Panc1 (cell line): ENCODE measurements around the gene DGCR6L. TPM values are rescaled to one million over a fixed set of nuclear protein-coding genes. Genes with fewer than 3 reads are reported as not detected.

ENCODE experiments used
- ATAC-seq: fragments of 200-7000 bp; cut with Tn5 transposase; 2 replicates; pipeline ENCODE4 v1.9.1; 2020; ENCODE audit warnings: mild to moderate bottlenecking, moderate library complexity
- BruUV-seq: library from RNA; stranded (reverse); fragments of 400-500 nt; replicated peaks from 2 replicates; lab custom pipeline; 2021; lab: Mats Ljungman, UMichigan
- CTCF ChIA-PET: fragments of 300-600 bp; sonication (Branson Sonifier 250); formaldehyde crosslinking; loops from one replicate; lab custom pipeline; 2022; ENCODE audit warnings: antibody characterized with exemption; lab: Charles Lee
- POLR2A ChIA-PET: fragments of 300-600 bp; sonication (Branson Sonifier 250); formaldehyde crosslinking; loops from one replicate; lab custom pipeline; 2022; ENCODE audit warnings: antibody characterized with exemption; lab: Charles Lee
- DNase-seq: peaks from one replicate; pipeline ENCODE4 v3.0.0-alpha.2; 2010; ENCODE audit warnings: low read depth, low spot score
- H3K27ac ChIP-seq: 2 replicates; pipeline ENCODE4 v1.5.1; 2011; ENCODE audit warnings: mild to moderate bottlenecking, low read length, inconsistent platforms
- H3K27me3 ChIP-seq: fragments of 200-500 bp; sonication (Bioruptor generic); 2 replicates; pipeline ENCODE4 v1.6.0; 2014; ENCODE audit warnings: low read length, inconsistent platforms; ENCODE audit not compliant: control insufficient read depth, insufficient read depth
- H3K36me3 ChIP-seq: fragments of 200-500 bp; sonication (Bioruptor generic); 2 replicates; pipeline ENCODE4 v1.5.1; 2014; ENCODE audit warnings: inconsistent platforms, mild to moderate bottlenecking, low read length, moderate library complexity; ENCODE audit not compliant: control insufficient read depth, insufficient read depth
- H3K4me1 ChIP-seq: 2 replicates; pipeline ENCODE4 v1.5.1; 2011; ENCODE audit warnings: inconsistent platforms, mild to moderate bottlenecking, low read length, moderate library complexity; ENCODE audit not compliant: control insufficient read depth, insufficient read depth
- H3K4me3 ChIP-seq, 2 experiments: 2 replicates each; pipeline ENCODE4 v1.5.1; 2011 to 2012; ENCODE audit warnings: low read depth in 2 of 2, low read length in 2 of 2, mild to moderate bottlenecking in 2 of 2, inconsistent platforms in 1 of 2, moderate library complexity in 1 of 2
- H3K9me3 ChIP-seq: fragments of 200-500 bp; sonication (Bioruptor generic); 2 replicates; pipeline ENCODE4 v1.5.1; 2014; ENCODE audit warnings: low read depth, mild to moderate bottlenecking, inconsistent platforms, low read length, moderate library complexity; ENCODE audit not compliant: control insufficient read depth, insufficient read depth
- POLR2AphosphoS5 ChIP-seq: IDR thresholded peaks from 2 replicates; pipeline ENCODE4 v1.6.1; 2012; ENCODE audit warnings: mild to moderate bottlenecking, low read depth, low read length, moderate library complexity
- SIN3A ChIP-seq: IDR thresholded peaks from 2 replicates; pipeline ENCODE4 v1.6.1; 2012; ENCODE audit warnings: low read depth, mild to moderate bottlenecking, low read length, moderate library complexity, borderline replicate concordance; ENCODE audit not compliant: insufficient read depth
- TCF7L2 ChIP-seq: IDR thresholded peaks from 2 replicates; pipeline ENCODE4 v1.6.1; 2011; ENCODE audit warnings: mild to moderate bottlenecking, low read depth, low read length, inconsistent platforms
- in situ Hi-C: cut with HindIII; loops from 2 replicates; pipeline ENCODE4 v1.10.0; 2016; ENCODE audit warnings: low sequenced_read_pairs, low pct_unique_long_range_greater_than_20kb
- intact Hi-C: fragments of 100-400 bp; cut with micrococcal nuclease; formaldehyde crosslinking; loops from one replicate; pipeline ENCODE4 v1.10.0; 2022; ENCODE audit not compliant: unreplicated experiment
- total RNA-seq: library from RNA; stranded (reverse); gene quantifications from one replicate; pipeline ENCODE4 v1.2.1, GENCODE V29; 2021; ENCODE audit not compliant: unreplicated experiment
- TF ChIP-seq, protein P1 (sequence below), 2 experiments: IDR thresholded peaks; 2 replicates each; pipeline ENCODE4 v1.6.1; 2011 to 2012; ENCODE audit warnings: low read depth in 2 of 2, control low read depth in 1 of 2, low read length in 1 of 2, mild to moderate bottlenecking in 1 of 2, moderate library complexity in 1 of 2; ENCODE audit not compliant: insufficient read depth in 1 of 2
- TF ChIP-seq, protein P2 (sequence below): fragments of 450-650 bp; IDR thresholded peaks from 2 replicates; pipeline ENCODE4 v1.5.1; 2017; ENCODE audit warnings: mild to moderate bottlenecking

Gene DGCR6L
- total RNA-seq, 1 experiment from 2014 or later, result 43.5 TPM

DNA sequence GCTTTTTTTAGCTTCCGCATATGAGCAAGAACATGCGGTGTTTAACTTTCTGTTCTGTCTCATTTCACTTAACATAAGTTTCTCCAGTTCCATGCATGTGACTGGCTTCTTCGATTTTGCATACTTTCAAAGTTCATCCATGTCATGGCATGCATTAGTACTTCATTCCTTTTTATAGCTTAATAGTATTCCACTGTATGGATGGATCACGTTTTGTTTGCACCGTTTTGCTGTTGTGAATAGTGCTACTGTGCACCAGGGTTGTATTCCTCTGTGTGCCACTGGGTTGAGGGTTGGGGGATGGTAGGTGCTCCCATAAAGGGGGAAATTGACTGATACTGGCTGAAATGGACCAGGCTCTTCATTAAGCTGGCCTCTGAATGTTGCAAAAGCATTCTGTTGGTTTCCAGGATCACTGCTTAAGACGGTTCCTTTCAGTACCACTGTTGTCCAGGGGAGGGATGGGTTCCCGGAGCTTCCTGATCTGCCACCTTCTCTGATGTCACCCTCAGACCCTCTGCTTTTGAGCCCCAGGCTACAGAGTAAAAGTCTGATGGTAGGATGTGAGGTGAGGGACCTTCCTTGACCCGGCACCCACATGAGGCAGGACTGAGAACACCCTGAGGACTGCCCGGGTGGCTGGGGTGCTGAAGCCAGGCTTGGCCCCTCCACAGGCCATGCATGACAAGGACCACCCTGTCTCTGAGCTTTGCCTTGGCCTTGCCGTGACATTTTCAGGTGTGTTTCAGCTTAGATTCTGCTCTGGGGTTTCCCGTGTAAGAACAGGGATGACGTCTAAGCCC, 24.4 kb downstream of the DGCR6L start:
- in situ Hi-C loops (no loop called here), intact Hi-C loops (no loop called here)
- Histone ChIP-seq H3K4me3 (no peak overlapping the region), H3K36me3 (no peaks in the 10 kb centered on the region), H3K27ac (no peak overlapping the region), H3K9me3 (no peaks in the 10 kb centered on the region), H3K4me1 (no peaks in the 10 kb centered on the region), H3K27me3 (no peaks in the 10 kb centered on the region)
- TF ChIP-seq POLR2AphosphoS5 (no peak), TCF7L2 (no peak), SIN3A (no peak)
- TF ChIP-seq, protein P1, sequence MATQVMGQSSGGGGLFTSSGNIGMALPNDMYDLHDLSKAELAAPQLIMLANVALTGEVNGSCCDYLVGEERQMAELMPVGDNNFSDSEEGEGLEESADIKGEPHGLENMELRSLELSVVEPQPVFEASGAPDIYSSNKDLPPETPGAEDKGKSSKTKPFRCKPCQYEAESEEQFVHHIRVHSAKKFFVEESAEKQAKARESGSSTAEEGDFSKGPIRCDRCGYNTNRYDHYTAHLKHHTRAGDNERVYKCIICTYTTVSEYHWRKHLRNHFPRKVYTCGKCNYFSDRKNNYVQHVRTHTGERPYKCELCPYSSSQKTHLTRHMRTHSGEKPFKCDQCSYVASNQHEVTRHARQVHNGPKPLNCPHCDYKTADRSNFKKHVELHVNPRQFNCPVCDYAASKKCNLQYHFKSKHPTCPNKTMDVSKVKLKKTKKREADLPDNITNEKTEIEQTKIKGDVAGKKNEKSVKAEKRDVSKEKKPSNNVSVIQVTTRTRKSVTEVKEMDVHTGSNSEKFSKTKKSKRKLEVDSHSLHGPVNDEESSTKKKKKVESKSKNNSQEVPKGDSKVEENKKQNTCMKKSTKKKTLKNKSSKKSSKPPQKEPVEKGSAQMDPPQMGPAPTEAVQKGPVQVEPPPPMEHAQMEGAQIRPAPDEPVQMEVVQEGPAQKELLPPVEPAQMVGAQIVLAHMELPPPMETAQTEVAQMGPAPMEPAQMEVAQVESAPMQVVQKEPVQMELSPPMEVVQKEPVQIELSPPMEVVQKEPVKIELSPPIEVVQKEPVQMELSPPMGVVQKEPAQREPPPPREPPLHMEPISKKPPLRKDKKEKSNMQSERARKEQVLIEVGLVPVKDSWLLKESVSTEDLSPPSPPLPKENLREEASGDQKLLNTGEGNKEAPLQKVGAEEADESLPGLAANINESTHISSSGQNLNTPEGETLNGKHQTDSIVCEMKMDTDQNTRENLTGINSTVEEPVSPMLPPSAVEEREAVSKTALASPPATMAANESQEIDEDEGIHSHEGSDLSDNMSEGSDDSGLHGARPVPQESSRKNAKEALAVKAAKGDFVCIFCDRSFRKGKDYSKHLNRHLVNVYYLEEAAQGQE (IDR thresholded peaks at IDR 0.05; ENCODE audit: insufficient read depth in 1 of 2, low read depth in 2 of 2, low read length in 1 of 2), result no peak
- TF ChIP-seq, protein P2, sequence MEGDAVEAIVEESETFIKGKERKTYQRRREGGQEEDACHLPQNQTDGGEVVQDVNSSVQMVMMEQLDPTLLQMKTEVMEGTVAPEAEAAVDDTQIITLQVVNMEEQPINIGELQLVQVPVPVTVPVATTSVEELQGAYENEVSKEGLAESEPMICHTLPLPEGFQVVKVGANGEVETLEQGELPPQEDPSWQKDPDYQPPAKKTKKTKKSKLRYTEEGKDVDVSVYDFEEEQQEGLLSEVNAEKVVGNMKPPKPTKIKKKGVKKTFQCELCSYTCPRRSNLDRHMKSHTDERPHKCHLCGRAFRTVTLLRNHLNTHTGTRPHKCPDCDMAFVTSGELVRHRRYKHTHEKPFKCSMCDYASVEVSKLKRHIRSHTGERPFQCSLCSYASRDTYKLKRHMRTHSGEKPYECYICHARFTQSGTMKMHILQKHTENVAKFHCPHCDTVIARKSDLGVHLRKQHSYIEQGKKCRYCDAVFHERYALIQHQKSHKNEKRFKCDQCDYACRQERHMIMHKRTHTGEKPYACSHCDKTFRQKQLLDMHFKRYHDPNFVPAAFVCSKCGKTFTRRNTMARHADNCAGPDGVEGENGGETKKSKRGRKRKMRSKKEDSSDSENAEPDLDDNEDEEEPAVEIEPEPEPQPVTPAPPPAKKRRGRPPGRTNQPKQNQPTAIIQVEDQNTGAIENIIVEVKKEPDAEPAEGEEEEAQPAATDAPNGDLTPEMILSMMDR, result no peak
- DNase-seq (no peak), ATAC-seq (no peak)
- ChIA-PET POLR2A (interaction anchor here (0.6 kb wide), 1 partner anchor 25 kb away, joined by 4 read pairs; the partner anchor contains the start of gene DGCR6L), CTCF (no interaction called here)
- BruUV-seq, result no TSS peak

DNA sequence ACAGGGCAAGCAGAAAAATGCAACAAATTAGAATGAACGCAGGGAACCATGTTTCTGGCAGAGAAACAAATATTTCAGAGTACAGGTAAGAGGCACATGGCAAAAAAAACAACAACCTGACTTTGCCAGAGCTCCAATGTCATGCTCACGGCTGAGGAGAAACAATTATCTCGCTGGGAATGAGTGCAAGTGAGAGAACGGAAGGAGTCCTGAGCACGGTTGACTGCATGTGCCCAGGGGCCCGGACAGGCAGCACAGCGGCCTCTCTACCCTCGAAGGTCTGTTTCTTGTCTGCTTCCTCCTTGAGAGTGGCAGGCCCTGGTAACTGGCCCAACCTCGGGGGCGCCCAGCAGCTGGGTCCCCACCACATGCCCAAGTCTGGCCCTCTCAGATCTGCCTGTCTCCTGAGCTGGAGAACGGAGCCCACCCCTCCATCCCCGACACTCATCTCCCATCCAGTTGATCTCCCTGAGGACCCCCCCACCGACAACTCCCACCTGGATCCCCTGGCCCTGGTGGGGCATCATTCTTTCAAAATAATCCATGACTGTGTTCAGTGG, 27.1 kb downstream of the DGCR6L start:
- H3K27ac ChIP-seq, result no peak overlapping the region
- no TSS peak for BruUV-seq
- in situ Hi-C loops (no loop called here), intact Hi-C loops (no loop called here)
- ChIA-PET POLR2A (interaction anchor here (0.6 kb wide), 1 partner anchor 1035 kb away, joined by 3 read pairs; no protein-coding TSS in a partner anchor), CTCF (no interaction called here)
- H3K9me3 ChIP-seq, result no peaks in the 10 kb centered on the region
- no peaks in the 10 kb centered on the region for H3K4me1 ChIP-seq
- ATAC-seq, result no peak
- no peak for DNase-seq
- no peak overlapping the region for H3K4me3 ChIP-seq
- TF ChIP-seq SIN3A (no peak), POLR2AphosphoS5 (no peak), TCF7L2 (no peak)
- TF ChIP-seq, protein P2, result no peak
- TF ChIP-seq, protein P1 (IDR thresholded peaks at IDR 0.05; ENCODE audit: insufficient read depth in 1 of 2, low read depth in 2 of 2, low read length in 1 of 2), result no peak
- no peaks in the 10 kb centered on the region for H3K27me3 ChIP-seq
- H3K36me3 ChIP-seq, result no peaks in the 10 kb centered on the region
